ENCODE results near the gene SH3RF3. TPM values are rescaled to one million over a fixed set of nuclear protein-coding genes. Genes with fewer than 3 reads are reported as not detected.

The SH3RF3 gene
- total RNA-seq, 1 donor from 2014 or later: 0.28 TPM

DNA sequence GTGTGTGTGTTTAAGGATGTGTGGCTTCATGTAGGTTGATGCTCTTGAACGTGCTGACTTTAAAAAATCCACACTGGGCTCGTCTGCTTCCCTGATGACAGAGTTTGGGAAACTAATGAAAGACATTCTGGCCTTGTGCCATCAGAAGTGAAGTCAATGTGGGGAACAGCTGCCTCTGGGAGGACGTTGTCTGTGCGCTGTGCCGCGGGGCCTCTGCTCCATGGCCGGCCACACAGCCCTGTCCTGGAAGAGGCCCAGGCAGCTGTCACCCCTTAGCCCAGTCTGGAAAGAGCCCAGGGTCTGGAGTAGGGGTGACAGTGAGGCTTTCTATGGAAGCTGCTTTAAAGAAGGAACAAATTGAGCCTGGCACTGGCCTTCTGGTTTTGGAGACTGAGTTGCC lies 155.8 kb downstream of the SH3RF3 start:
- Histone ChIP-seq H2AFZ (replicated peaks) (no peak overlapping the region), H3K9ac (no peak overlapping the region), H3K9me3 (ENCODE audit: low read depth) (no peaks in the 10 kb centered on the region), H3K27me3 (no peaks in the 10 kb centered on the region), H3K4me2 (no peak overlapping the region), H3K79me2 (ENCODE audit: low read depth) (no peaks in the 10 kb centered on the region), H4K20me1 (ENCODE audit: low read depth) (no peaks in the 10 kb centered on the region), H3K4me1 (no peaks in the 10 kb centered on the region), H3K36me3 (no peaks in the 10 kb centered on the region), H3F3A (ENCODE audit: low read depth) (no peaks in the 10 kb centered on the region), H3K27ac (no peak overlapping the region), H3K4me3 (no peak overlapping the region)
- no peak overlapping the region for H3K27ac Mint-ChIP-seq
- H3K27me3 Mint-ChIP-seq (ENCODE audit: insufficient read depth, low read depth): peaks cover 4% of the 10 kb centered on the region
- no peak overlapping the region for H3K4me3 Mint-ChIP-seq
- no peaks in the 10 kb centered on the region for H3K36me3 Mint-ChIP-seq
- no peaks in the 10 kb centered on the region for H3K9me3 Mint-ChIP-seq
- H3K4me1 Mint-ChIP-seq: peaks cover 36% of the 10 kb centered on the region
- no peak for DNase-seq (ENCODE audit: low spot score)
- no peak for TF ChIP-seq EZH2 (IDR thresholded peaks at IDR 0.05)
- TF ChIP-seq, protein P1, sequence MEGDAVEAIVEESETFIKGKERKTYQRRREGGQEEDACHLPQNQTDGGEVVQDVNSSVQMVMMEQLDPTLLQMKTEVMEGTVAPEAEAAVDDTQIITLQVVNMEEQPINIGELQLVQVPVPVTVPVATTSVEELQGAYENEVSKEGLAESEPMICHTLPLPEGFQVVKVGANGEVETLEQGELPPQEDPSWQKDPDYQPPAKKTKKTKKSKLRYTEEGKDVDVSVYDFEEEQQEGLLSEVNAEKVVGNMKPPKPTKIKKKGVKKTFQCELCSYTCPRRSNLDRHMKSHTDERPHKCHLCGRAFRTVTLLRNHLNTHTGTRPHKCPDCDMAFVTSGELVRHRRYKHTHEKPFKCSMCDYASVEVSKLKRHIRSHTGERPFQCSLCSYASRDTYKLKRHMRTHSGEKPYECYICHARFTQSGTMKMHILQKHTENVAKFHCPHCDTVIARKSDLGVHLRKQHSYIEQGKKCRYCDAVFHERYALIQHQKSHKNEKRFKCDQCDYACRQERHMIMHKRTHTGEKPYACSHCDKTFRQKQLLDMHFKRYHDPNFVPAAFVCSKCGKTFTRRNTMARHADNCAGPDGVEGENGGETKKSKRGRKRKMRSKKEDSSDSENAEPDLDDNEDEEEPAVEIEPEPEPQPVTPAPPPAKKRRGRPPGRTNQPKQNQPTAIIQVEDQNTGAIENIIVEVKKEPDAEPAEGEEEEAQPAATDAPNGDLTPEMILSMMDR (IDR thresholded peaks at IDR 0.05): no peak
- no peak for TF ChIP-seq EZH2phosphoT487 (IDR thresholded peaks at IDR 0.05)

DNA sequence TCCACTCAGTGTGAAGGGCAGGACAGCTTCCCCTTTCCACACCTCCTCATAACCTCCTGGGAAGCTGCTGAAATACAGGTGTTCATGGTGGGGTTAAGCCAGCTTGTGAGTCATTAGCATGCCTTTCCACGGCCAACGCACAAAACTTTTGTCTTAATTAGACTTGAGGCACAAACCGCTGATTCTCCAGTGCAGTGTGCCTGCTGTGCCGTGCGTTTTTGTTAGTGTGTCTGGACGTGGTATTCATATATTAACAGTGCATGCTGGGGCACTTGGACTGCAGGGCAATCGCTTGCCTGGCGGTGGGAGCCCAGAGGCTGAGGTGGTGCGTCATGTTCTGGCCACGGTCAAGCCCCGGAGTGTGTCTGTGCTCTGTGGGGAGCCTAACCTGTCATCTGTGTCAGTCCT lies 156.2 kb downstream of the SH3RF3 start:
- Mint-ChIP-seq H3K4me1 (peaks cover 36% of the 10 kb centered on the region), H3K36me3 (no peaks in the 10 kb centered on the region), H3K4me3 (no peak overlapping the region), H3K27me3 (ENCODE audit: insufficient read depth, low read depth) (peaks cover 4% of the 10 kb centered on the region), H3K27ac (no peak overlapping the region), H3K9me3 (no peaks in the 10 kb centered on the region)
- TF ChIP-seq, protein P1 (IDR thresholded peaks at IDR 0.05): no peak
- no peak for TF ChIP-seq EZH2phosphoT487 (IDR thresholded peaks at IDR 0.05)
- H3K79me2 ChIP-seq (ENCODE audit: low read depth): no peaks in the 10 kb centered on the region
- H3K27ac ChIP-seq: no peak overlapping the region
- no peak overlapping the region for H3K4me2 ChIP-seq
- no peaks in the 10 kb centered on the region for H3F3A ChIP-seq (ENCODE audit: low read depth)
- no peaks in the 10 kb centered on the region for H3K4me1 ChIP-seq
- no peak for DNase-seq (ENCODE audit: low spot score)
- no peaks in the 10 kb centered on the region for H3K36me3 ChIP-seq
- no peaks in the 10 kb centered on the region for H3K27me3 ChIP-seq
- H4K20me1 ChIP-seq (ENCODE audit: low read depth): no peaks in the 10 kb centered on the region
- no peak overlapping the region for H2AFZ ChIP-seq (replicated peaks)
- no peak overlapping the region for H3K4me3 ChIP-seq
- no peak overlapping the region for H3K9ac ChIP-seq
- H3K9me3 ChIP-seq (ENCODE audit: low read depth): no peaks in the 10 kb centered on the region

DNA sequence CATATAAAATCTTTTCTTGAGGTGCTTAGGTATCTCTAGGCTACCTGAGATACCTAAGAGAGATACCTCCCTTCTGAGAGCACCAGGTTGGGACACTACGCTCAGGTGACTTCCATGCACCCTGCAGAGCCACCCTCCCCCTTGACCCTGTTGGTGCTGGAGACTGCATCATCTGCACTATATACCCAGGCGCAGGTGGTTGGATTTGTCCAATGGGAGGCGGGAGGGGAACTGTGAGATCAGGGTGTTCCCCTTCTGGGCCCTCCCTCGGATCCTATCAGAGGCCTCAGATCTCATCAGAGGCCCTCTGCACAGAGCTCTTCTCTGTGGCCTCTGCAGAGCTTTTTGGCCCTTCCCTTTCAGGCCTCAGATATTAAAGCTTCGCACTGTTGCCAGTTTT lies 158.4 kb downstream of the SH3RF3 start:
- no peak overlapping the region for H2AFZ ChIP-seq (replicated peaks)
- no peaks in the 10 kb centered on the region for H3K36me3 ChIP-seq
- Mint-ChIP-seq H3K4me1 (peaks cover 33% of the 10 kb centered on the region), H3K27ac (no peak overlapping the region), H3K36me3 (no peaks in the 10 kb centered on the region), H3K27me3 (ENCODE audit: insufficient read depth, low read depth) (peaks cover 4% of the 10 kb centered on the region), H3K4me3 (no peak overlapping the region), H3K9me3 (peaks cover 2% of the 10 kb centered on the region)
- H4K20me1 ChIP-seq (ENCODE audit: low read depth): no peaks in the 10 kb centered on the region
- H3K79me2 ChIP-seq (ENCODE audit: low read depth): no peaks in the 10 kb centered on the region
- no peak overlapping the region for H3K9ac ChIP-seq
- H3K4me1 ChIP-seq: no peaks in the 10 kb centered on the region
- no peak for TF ChIP-seq EZH2phosphoT487 (IDR thresholded peaks at IDR 0.05)
- H3K27ac ChIP-seq: no peak overlapping the region
- H3F3A ChIP-seq (ENCODE audit: low read depth): no peaks in the 10 kb centered on the region
- H3K27me3 ChIP-seq: no peaks in the 10 kb centered on the region
- no peaks in the 10 kb centered on the region for H3K9me3 ChIP-seq (ENCODE audit: low read depth)
- H3K4me2 ChIP-seq: no peak overlapping the region
- no peak for DNase-seq (ENCODE audit: low spot score)
- H3K4me3 ChIP-seq: no peak overlapping the region

DNA sequence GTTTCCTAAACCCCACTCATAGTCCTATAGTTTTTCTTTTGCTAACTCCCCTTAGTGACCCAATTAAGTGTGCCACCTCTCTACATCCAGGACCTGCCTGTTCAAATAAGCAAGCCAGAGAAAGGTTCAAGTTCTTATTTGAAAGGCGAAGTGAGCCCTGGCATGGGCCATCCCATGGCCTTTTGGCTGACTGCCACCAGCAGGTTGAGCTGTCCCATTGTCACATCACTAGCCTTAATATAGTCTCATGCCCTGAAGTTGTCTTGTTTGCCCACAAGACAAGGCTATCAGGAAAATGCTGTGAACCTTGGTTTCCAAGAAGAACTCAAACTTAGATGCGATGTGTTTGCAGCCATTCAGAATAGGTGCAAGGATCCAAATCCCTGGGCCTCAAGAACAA lies 158.8 kb downstream of the SH3RF3 start:
- H3K79me2 ChIP-seq (ENCODE audit: low read depth): no peaks in the 10 kb centered on the region
- H3K4me2 ChIP-seq: no peak overlapping the region
- DNase-seq (ENCODE audit: low spot score): no peak
- H3K36me3 Mint-ChIP-seq: no peaks in the 10 kb centered on the region
- H3K9me3 ChIP-seq (ENCODE audit: low read depth): no peaks in the 10 kb centered on the region
- no peaks in the 10 kb centered on the region for H3K36me3 ChIP-seq
- no peak overlapping the region for H3K9ac ChIP-seq
- H3K4me1 ChIP-seq: no peaks in the 10 kb centered on the region
- H3K27ac ChIP-seq: no peak overlapping the region
- no peak overlapping the region for H2AFZ ChIP-seq (replicated peaks)
- H3K9me3 Mint-ChIP-seq: peaks cover 2% of the 10 kb centered on the region
- H3K4me1 Mint-ChIP-seq: peaks cover 33% of the 10 kb centered on the region
- TF ChIP-seq, protein P1 (IDR thresholded peaks at IDR 0.05): no peak
- TF ChIP-seq EZH2phosphoT487 (IDR thresholded peaks at IDR 0.05) (no peak), EZH2 (IDR thresholded peaks at IDR 0.05) (no peak)
- peaks cover 3% of the 10 kb centered on the region for H3K27me3 Mint-ChIP-seq (ENCODE audit: insufficient read depth, low read depth)
- no peak overlapping the region for H3K27ac Mint-ChIP-seq
- H3K4me3 Mint-ChIP-seq: no peak overlapping the region
- H3F3A ChIP-seq (ENCODE audit: low read depth): no peaks in the 10 kb centered on the region
- H3K4me3 ChIP-seq: no peak overlapping the region
- no peaks in the 10 kb centered on the region for H3K27me3 ChIP-seq
- no peaks in the 10 kb centered on the region for H4K20me1 ChIP-seq (ENCODE audit: low read depth)
